Astrocyte of the hippocampus (primary cell): Measurements from ENCODE around the gene TMEM132D.
"Not testable (repeated sequence)": the region's sequence is repeated elsewhere in the genome, so short reads cannot be mapped to it uniquely, and the experiment has no call there.

Experiments
- DNase-seq: peaks from one replicate; pipeline ENCODE4 v3.0.0; 2011; ENCODE audit warnings: low read depth, low spot score

The TMEM132D gene

DNA sequence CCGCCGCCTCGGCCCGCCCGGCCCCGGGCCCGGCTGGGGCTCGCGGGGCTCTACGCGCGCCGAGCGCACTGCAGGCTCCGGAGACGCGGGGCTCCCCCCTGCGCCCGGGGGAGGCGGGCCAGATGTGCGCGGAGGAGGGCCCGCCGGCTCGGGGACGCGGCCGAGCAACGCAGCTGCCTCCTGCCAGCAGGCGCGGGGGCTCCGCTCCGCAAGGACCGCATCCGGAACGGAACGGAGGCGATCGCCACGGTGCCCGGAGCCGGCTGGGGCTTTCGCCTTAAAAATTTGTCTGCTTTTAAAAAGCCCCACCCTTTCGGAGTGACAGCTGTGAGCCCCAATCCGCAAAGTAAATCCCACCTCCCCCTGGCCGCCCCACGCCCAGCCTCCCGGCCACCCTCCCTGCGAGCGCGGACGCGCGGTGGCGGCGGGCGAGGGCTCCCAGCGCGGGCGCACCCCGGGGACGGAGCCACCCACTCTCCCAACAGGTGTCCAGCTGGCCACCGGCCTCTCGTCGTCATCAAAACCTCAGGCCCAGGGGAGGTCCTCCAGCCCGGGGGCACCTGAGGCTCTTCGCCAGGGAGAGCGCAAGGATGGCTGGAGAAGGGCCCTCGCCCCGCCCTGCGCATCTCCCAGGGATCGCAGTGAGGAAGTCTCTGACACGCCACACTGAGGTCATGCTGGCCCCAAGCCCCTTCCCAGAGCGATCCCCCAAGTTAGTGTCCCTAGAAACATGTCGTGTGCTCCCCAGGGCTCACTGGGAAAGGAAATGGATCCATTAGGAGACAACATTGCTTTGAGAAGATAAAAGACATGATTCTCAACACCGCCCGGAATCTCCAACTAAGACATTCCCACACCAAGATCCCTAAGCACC, at the start of gene TMEM132D:
Gene TMEM132D (minus strand): TSS at position 70 of the 874 bp plus-strand sequence.
- peak; percentile 73 for DNase-seq

DNA sequence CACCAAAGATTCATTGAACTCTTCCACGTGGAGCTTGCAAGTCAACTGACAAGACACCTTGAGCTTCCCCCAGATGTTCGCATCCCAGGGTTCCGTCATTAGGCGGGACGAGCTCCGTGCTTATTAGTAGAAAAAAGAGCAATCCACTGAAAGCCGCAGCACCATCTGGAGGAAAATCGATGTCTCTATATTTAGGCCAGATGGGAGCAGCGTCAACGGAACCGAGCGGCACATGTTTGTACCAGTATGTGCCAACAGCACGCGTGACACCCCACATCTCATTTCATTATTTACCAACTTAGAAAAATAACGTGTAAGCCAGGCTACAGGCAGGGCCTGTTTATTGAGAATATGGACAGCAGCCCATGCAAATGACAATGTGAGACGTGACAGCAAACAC, 45.8 kb upstream of the TMEM132D start:
- DNase-seq, result no peak

DNA sequence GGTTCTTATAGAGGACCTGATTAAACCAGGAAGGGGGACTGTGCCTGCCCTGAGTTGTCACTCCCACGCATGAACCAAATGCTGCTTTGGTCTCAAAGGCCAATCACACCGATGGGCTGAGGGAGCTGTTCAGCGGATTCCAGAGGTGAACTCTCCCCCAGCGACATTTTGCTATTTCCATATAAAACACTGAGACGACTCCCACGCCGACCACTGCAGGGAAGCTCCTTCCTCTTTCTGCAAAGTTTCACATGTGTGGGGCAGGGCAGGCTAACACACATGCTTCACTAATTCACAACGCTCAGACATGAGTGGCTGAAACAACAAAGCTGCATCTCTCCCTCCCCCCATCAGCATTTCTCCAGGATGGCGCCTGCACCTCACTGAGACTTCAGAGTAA, 37.8 kb upstream of the TMEM132D start:
- DNase-seq, result no peak

DNA sequence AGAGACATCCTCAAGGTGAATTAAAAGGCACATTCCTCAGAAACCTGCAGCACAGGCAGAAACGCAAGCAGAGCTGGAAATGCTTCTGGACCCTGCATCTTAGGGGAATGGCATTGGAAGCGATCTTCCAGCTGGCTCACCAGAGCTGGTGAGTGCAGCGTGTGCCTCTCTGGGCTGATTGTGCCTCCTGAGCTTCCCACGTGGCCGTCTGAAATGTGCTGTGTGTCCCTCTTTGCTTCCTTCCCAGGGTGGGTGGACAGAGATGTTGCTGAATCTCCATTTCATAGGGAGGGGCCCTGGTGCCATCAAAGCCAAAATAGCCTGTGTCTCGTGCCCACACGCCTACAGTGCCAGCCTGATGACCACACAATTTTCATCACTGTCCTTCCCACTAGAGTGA, 34.3 kb upstream of the TMEM132D start:
- DNase-seq, result no peak

DNA sequence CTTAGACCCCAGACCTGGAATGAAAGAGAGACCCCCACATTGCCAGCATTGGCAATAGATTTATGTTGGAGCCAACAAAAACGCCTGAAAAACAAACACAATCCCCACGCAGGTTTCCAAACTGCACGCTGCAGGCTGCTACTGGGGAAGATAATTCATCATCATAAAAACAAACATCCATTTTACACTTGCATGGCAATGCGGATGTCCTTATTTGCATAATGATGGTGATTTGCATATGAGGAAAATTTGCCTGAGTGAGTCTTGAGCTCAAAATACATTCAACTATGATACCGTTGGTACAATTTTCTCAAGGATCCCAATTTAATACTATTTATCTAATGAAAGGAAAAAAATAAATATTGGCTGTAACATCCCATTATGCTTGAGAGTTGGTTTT, 33.6 kb upstream of the TMEM132D start:
- DNase-seq, result no peak

DNA sequence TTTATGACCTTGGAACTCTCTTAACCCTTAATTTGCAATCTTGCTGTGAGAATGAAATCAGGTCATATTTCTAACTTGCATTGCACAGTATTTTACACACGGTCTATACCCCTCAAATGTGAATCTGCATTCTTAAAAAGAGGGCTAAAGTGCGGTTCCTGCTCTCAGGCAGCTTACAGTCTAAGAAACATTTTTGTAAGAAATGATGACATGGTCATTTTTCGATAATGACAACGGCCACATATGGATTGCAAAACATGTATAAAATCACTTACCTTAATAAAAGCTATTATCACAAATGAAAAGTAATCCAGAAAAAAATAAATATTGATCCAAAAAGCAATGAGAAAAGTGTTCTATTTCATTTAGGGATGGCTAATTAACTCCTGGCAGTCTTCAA, 24.8 kb upstream of the TMEM132D start:
- no peak for DNase-seq

DNA sequence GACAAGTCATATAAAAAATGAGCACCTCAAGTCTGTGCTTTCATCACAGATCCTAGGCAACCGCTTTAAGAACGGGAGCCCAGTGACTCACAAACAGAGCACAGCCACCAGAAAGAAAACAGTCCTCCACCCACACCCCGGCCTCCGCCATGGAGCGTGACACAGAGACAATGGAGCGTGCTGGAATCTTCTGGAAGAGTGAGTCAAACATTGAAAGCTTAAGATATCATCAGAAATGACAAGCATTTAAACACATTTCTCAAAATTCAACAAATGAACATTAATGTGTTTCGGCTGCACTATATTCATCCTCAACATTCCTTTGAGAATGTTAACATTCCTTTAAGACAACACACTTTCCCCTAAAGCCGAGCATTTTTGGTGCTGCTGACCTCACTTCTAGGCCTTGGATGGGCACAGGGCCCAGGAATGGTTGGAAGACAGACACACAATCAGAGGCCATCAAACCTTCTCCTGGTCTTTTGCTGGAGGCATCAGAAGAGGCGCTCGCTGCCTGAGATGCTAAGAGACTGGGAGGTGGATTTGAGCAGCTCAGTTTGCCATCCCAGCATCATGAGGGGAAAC, 23.6 kb upstream of the TMEM132D start:
- DNase-seq, result peak; percentile 65

DNA sequence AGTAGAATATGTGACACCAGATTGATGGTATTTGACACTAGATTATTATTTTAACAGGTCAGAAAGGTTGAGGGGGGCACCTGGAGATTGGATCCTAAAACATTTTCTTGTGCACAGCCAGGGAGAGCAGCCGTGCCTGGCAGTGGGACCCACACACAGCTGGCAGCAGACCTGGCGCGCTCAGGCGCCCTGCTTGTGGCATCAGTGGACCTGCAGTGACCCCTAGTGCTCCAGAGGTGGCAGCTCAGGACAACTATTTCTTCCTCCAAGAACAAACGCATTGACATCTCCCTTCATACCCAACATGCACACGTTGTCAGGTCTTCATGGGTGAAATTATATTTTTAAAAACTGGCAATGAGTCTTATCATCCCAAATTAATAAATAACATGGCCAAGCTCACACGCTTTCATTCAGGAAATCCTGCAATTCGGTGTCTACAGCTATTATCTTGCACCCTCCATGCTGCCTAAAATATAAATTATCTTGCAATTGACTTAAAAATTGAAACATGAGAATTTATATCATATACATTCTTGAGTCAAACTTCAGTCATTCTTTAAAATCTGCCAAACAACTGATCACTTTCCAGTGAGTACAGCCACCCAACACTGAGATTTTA, 7.7 kb upstream of the TMEM132D start:
- peak; percentile 84 for DNase-seq

DNA sequence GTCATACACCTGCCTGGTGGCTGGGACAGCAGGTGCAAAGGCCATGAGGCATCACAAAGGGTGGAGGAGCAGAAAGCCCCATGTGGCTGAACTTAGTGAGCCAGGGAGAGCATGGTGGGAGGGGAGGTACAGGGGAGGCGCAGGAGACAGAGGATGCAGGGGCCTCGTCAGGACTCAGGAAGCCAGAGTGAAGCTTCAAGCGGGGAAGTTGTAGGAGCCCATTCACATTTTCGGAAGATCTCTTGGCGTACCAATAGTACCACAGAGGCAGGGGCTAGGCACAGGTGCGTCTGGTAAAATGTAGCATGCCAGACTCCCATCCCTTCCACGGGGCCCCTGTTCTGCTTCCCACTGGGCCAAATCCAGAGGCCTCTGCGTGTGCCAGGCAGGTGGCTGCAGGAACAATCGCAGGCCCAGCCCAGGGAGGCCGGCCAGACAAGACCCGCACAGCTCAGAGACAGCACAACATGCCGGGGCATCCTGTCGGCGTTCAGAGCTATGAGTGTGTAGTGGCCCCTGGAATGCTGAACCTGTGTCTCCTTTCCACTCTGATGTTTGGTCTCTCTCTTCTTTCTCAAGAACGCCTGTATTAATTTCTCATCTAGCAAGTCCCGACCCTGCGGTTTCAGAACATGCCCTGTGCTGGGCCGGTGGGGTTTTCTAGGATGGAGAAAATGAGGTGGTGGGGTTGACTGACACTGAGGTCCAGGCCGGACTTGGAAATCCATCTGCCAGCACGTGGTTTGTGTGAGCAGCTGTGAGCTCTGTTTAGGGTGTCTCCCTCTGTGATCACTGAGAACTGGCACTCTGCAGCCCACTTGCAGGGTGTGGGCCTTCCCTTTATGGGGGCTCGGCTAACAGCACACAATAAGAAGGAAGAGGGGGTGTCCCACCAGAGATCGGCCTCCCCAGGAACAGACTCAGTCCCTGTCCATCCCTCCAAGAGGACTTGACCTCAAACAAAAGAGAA, 5.5 kb upstream of the TMEM132D start:
- no peak for DNase-seq

DNA sequence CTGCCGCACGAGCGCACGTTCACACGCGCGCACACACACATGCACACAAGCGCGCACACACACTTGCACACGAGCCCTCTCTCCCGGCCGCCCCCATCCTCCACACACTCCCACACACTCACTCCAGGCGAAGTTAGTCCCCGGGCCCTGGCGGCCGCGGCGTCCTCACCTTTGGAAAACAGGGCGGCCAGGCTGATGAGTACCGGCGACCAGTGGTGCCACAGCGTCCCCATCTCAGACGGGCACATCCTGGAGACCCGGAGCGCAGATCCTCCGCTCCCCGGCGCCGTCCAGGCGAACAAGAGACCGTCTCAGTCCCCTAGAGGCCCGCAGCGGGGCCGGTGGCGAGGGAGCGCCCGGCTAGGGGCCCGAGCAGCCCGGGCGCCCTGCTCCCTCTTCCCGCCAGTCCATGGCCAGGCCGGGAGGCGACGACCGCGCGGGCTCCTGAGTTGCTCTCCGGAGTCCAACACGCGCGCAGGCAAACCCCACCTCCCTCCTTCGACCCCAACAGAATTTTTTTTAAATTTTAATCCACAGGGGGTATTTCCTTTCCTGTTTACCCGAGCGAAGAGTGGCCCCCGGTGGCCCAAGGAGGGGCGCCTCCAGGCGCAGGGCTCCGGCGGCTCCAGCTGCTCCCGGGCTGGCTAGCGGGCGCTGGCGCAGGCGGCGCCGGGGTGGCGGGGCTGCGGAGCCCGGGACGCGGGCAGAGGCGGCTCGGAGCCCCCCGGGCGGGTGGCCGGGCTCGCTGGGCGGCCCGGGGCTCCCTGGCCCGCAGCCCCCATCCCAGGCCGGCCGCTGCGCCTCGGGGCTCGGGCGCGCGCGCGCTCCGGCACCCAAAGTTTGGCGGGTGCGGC, 506 bp downstream of the TMEM132D start:
- DNase-seq, result peak; percentile 62

DNA sequence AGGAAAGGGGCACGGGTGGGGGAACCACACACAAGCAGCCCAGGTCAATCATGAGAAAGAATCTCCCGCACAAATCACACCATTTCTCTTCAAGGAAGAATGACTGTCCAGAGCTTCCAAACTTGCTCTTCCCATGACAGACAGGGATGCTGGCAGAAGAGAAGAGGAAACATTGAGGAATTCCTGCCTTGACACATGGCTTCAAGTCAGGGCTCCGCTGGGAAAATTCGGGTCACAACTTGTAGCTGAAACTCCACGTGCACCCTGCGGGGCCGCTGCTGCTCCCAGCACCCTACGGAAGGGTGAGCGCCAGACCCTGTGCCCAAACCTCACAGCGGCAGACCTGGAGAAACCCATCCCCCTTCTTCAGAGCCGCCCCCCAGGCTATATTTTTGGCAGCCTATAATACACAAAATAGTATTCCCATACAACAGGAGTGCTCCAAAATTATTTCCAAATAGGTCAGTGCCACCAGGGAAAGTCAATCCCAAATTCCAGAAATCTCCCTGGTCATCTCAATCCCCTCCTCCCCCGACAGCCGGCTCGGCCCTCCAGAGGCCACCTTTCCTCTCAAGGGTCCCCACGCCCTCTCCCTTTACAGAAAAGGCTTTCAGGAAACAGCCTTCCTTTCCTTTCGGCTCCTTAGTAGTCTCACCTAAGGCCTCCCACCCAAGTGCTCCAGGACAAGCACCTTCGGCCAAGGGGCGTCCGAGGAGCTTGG, 1.3 kb downstream of the TMEM132D start:
- peak; percentile 20 for DNase-seq

DNA sequence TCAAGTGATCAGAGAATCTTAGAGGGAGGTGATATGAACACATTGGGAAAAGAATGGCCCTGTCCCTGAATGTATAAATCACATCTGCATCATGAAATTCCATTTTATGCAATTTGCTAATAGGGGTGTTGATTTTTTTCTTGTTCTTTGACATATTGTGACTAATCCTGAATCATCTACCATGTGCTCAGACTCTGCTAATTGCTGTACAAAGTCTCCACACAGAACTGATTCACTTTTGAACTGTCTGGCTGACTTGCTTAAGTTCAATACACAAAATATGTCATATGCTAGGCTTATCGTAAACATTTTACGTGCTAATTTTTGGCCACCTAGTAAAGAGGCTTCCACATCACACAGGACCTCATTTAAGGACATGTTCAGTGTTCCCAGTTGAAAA, 2.6 kb downstream of the TMEM132D start:
- DNase-seq, result peak; percentile 58

DNA sequence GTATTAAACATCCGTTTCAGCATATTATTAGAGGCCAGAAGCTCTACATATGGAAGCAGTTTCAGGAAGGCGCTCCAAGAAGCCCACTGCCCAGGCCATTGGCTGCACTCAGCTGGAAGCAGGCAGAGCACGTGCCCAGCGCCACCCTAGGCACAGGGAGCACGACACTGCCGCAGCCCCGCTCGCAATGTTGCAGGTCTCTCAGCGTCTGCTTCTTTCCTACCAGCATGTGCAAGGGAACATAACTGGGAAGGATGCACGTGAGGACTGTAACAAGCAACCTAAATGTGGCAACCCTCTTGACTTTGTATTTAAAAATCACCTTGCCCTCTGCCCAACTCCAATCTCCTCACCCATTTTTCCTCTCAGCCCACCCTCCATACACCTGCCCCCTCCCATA, 3.5 kb downstream of the TMEM132D start:
- no peak for DNase-seq

DNA sequence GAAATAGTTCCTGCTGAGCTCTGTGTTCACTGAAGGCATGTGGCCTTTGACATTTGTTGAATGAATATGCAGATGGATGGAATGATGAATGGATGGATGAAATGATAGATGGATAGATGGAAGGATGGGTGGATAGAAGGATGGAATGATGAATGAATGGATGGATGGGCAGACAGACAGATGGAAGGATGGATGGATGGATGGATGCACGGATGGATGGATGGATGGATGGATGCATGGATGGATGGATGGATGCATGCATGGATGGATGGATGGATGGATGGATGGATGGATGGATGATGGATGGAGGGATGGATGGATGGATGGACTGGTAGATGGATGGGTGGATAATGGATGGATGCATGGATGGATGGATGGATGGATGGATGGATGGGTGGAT, 4.8 kb downstream of the TMEM132D start:
- not testable (repeated sequence) for DNase-seq

DNA sequence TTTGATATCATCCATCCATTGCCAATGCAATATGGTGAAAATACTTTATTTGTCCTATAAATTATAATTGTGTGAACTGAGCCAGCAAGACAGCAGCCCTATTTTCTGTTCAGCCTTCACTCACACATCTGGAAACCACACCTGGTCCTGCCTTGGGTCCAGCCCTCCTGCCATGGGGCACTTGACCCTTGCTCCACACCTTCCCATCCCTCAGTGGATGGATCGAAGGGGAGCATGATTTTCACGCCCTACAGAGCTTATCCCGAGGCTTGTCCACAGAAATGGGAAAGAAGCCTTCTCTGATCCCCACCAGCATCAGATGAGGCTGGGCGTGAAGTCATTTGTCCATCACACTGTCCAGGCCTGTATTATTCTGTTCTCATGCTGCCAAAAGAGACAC, 10.1 kb downstream of the TMEM132D start:
- DNase-seq, result no peak

DNA sequence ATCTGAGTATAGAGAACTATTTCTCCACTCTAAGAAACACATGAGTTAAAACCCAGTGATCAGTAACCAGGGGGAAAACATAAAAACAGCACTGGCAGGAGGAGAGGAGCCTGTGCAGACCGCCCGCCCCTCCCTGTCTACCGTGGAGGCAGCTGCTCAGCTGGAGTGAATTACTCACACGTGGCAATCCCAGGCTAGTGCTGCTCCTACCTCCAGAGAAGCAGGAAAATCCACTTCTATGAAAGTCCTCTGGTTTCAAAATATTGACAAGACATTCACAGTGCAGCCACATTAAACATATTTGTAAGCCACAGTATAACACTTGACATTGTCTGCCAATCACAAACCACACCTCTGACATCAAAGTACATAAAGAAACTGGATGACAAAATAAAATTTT, 16.7 kb downstream of the TMEM132D start:
- DNase-seq, result peak; percentile 73

DNA sequence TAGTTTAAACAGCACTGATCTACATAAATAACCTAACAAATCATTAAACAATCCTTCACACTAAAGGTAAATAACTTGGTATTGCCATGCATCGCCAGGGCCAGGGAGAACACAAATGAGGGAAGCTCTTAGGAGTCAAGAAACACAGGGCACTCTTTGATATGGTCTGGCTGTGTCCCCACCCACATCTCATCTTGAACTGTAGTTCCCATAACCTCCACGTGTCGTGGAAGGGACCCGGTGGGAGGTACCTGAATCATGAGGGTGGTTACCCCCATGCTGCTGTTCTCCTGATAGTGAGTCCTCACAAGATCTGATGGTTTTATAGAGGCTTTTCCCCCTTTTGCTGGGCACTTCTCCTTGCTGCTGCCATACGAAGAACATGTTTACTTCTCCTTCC, 17.3 kb downstream of the TMEM132D start:
- no peak for DNase-seq

DNA sequence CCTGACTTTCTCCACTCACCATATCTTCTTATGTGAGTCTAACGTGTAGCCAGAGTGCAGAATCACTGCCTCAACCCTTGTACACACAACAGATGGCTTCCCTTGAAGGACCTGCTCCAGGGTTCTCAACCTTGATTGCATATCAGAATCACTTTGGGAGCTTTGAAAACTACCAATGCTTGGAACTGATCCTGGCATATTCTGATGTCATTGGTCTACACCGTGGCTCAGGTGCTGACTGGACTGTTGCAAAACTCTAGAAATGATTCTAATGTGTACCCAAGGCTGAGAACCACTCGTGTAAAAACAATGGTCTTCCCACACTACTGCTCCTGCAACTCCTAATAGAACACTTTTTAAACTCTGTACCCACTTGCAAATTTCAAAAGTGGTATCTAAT, 18.5 kb downstream of the TMEM132D start:
- DNase-seq, result no peak

DNA sequence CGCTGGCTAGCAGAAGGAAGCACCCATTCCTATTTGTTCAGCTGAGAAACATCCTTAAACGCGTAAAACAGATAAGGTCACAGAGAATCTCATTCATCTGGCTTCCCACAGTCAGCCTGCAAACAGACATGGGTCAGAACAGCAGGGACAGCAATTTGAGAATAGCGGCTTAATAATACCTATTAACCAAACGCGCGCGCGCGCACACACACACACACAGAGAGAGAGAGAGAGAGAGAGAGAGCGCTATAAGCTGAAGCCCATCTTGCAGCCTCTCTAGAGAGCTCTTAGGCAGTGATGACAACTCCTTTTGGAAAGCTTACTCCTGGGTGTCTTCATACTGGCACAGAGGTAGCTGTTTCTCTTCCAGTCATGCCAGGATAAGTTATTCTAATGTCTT, 26.4 kb downstream of the TMEM132D start:
- no peak for DNase-seq

DNA sequence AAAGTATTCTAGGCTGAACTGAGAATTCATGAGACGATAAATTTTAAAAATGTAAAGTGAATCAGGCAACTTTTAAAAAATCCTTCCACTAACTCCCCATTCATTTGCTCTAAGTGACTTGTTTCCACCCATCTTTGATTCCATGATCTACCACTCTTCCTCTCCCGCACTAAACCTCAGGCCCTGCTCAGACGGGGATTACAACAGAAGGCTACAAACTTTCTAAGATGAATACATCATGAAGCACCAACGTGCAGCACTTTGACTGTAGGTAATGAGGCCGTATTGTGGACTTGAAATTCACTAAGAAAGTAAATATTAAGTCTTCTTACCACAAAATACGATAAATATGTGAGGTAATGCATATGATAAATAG, 30.0 kb downstream of the TMEM132D start:
- DNase-seq, result peak; percentile 45
